ENCODE data around the gene VGLL4.
"Not testable (repeated sequence)": the region's sequence is repeated elsewhere in the genome, so short reads cannot be mapped to it uniquely, and the experiment has no call there.

VGLL4 gene

DNA sequence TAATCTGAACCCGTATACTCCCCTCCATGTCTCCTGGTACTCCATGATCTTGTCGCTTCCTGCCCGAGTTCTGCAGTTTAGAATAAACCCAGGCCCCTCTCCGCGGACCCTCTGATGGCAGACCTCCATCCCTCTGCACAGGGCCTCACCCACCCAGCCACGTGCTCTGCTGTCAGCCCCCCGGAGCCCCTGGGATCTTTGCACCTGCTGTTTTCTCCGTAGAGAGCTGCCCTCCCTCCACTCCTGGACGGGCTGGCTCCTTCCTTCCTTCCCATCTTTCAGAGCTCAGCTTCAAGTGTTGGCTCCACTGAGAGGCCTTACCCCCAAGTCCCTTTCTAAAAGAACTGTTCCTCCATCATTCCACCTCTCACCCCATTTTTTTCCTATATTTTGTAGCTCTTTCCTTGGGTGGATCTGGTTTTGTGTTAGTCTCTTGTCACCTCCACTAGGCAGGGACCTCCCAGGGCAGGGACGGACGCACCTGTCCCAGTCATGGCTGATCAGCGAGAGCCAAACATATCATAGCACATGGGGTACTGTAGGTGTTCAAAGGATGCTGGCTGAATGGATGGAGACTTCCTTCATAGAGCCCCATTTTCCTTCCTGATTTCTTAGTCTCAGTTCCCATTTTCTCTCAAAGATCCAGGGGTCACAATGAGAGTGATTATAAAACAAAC, 106.6 kb downstream of the VGLL4 start:
- in situ Hi-C loops (cut with MboI; ENCODE audit: low sequenced_read_pairs) = no loop called here

DNA sequence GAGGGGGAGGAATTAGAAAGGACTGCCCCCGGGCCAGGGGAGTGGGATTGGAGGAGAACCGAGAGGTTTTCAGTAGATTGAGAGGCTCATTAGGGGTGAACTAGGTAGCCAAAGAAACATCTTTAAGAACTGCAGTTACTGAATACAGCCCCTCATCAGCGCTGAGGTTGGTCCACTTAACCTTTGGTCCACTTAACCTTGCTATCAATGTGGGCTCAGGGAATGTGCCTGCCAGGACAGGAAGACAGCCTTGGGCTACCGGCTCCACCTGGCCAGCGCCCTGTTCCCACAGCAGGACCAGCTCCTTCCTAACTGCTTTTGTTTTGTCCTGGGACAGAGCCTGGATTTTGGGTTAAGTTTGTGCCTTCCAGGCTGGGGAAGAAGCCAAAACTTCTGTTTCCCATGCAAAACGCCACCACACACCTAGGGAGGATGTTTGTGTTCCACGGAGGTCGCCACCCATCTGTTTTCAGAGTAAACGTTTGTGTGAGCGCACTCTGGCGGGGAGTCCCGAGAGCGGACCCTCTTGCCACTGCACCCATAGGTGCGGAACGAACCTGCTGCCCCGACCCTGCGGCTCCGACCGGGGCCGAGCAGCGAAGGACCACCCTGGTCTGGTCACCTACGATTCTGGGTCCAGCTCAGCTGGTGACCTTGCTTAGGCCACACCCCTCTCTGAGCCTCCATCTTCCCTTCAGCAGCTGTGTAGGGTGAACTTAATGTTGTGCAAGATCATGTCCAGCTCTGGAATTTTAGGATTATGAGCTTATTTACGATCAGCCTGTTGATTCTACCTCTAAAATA, 107.4 kb downstream of the VGLL4 start:
- in situ Hi-C loops (cut with MboI; ENCODE audit: low sequenced_read_pairs) = no loop called here

DNA sequence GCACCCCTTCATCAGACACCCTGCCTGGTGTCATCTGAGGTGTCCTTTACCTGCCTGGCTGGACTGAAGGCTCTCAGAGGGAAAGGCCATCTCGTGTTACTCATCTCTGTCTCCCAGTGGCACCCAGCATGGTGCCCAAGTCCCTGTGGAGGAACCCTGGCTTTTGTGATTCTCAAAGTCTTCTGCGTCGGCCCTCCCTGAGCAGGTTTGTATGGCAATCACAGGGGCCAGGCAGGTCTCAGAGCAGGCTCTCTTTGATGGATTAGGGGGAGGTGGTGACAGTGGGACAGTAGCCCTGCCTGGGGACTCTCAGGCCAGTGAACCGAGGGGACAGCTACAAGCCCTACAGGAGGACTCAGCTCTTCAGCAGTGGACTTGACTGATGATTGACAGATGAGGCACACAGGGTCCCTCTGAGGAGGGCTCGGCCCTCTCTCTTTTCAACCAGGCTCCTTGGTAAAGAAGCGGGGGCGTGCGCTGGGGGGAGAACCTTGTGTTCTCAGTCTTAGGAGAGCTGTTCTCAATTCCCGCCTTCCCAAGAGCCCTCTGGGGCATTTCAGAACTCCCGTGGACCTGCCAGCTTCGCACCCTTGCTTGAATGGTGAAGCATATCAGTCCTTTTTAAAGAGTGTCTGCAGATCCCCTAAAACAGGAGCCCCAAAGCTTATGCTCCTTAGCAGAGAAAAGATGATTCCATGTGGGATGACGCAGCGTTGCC, 108.3 kb downstream of the VGLL4 start:
- in situ Hi-C loops (cut with MboI; ENCODE audit: low sequenced_read_pairs) = no loop called here

DNA sequence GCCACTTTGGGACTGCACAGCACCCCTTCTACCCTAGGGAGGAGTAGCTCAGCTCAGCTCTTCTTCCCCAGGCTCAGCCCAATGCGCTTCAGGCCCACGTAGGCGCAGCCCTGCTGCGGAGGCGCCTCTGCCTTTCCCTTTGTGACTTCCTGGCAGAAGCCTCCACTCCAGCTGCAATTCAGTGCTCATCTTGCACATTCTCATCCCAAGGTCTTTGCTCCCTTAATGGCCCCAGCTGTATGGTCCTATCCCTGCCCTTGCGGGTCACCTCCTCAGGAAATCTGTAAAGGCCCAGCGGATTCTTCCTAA, 109.0 kb downstream of the VGLL4 start:
- in situ Hi-C loops (cut with MboI; ENCODE audit: low sequenced_read_pairs) = no loop called here

DNA sequence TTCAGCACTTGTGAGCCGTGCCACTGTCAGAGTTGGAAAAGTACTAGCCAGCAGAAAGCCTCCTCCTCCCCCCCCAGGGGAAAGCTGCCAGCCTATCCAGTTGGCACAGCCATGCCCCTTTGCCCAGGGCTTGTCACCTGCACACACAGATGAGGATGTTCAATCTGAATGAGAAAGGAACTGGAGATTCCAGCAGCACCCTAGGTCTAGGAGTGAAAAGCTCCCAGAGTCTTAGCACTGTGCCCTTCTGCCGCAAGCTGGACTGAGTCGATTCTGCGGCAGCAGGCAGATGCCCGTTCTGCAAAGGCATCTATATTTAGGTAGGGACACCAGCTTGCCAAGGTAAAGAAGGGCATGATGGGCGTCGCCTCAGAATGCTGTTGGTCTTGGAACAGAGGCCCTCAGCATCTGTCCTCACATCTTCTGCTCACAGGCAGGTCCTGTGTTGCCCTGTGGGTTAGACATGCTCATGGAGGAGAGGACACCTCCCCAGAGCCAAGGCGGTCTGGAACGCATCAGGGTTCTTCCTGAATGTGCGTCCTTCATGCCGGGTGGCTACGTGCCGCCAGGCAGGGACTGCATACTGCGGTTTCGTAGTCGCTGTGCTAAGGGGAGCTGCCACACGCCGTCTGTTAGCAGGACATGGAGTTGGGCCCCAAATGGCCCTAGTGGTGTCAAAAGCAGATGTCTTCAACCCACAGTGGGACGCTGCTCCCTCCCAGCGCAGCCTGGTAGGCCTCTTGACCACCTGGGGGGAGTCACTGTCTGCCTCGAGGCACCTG, 109.5 kb downstream of the VGLL4 start:
- in situ Hi-C loops (cut with MboI; ENCODE audit: low sequenced_read_pairs) = no loop called here

DNA sequence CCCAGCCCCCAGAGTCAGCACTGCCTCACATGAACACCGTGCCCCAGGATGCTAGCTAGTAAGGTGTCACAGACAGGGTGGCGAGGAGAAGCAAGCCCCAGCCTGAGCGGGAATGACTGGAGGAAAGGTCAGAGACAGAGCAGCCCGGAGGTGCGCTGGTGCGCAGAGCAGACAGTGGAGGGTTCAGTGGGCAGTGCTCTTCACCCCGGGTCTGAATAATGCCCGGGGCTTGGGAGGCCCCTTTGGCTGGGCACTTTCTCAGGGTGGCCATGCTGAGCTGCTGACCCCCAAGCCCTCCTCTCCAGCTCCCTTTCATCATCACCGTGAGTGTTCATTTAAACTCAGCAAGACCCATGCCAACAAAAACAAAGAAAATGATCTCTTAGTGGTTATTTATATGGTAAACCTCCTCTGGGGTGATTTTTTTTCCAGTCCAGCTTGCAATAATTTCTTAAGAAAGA, 110.8 kb downstream of the VGLL4 start:
- in situ Hi-C loops (cut with MboI; ENCODE audit: low sequenced_read_pairs) = no loop called here

DNA sequence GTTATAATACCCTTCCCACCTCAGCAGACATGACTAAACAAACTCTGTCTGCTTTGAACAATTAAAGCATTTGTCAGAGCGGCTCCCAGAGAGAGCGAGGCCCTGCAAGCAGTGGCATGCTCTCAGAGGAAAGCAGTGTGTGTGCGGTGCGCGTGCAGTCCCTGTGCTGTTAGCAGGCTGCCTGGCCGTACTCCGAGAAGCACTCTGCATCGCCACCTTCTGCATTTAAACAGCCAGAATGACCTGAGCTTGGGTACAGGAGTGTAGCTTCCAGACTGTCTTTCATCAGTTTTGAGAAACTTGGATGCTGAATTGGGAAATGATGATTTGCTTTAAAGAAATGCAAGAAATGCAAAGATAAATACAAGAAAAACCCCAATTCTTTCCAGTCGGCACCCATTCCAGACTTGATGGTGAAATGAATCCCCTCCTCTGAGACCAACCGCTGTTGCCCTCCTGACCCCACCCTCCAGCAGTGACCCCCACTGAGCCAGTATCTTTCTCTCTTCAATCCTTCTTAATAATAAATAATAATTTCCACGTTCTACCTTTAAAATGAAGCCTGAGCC, 113.5 kb downstream of the VGLL4 start:
- in situ Hi-C loops (cut with MboI; ENCODE audit: low sequenced_read_pairs) = no loop called here

DNA sequence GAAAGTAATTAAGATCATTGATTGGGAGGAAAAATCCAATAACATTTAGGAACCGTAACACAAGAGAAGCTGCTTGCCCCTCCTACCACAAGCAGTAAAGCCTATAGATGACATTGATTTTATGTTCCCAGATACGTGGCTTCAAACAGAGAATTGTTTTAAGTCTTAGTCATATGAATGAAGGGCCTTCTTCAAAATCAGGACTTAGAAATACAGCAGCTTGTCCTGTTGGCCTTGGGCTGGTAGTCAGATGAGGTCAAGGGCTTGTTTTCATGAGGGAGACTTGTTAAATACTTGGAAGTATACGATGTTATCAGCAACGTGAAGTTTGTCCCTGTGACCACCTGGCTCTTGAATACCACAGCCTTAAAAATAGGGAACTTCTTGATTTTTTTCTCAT, 114.4 kb downstream of the VGLL4 start:
- in situ Hi-C loops (cut with MboI; ENCODE audit: low sequenced_read_pairs) = no loop called here

DNA sequence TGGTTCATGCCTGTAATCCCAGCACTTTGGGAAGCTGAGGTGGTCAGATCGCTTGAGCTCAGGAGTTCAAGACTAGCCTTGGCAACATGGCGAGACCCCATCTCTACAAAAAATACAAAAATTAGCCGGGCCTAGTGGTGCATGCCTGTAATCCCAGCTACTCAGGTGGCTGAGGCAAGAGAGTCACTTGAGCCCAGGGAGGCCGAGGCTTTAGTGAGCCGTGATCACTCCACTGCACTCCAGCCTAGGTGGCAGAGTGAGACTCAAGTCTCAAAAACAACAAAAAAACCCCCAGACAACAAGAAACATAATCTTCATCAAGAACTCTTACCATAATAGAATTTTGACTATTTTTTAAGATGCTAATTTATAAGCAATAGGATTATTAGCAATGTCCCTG, 117.6 kb downstream of the VGLL4 start:
- in situ Hi-C loops (cut with MboI; ENCODE audit: low sequenced_read_pairs) = not testable (repeated sequence)

DNA sequence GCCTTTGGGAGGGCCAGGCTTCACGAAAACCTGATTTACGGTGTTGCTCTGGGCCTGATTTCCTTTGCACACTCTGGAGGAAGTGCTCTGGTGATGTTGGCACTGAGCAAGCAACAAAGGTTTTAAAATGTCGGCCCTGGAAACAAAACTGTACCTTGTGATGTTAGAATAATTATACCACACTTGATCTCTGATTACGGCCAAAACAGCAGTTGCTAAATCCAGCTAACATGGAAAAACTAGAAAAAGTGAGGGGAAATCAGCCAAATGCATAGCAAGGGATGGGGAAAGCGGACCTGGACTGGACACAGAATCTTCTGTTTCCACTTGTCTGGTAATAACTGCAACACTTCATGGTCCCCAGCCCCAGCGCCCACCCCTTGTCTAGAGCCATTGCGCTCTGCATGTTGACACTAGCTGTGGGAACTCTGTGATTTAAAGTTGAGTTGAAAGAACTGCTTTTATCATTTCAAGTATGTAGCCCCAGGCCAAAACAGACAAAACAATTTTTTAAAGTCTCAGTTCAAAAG, 120.1 kb downstream of the VGLL4 start:
- in situ Hi-C loops (cut with MboI; ENCODE audit: low sequenced_read_pairs) = no loop called here

DNA sequence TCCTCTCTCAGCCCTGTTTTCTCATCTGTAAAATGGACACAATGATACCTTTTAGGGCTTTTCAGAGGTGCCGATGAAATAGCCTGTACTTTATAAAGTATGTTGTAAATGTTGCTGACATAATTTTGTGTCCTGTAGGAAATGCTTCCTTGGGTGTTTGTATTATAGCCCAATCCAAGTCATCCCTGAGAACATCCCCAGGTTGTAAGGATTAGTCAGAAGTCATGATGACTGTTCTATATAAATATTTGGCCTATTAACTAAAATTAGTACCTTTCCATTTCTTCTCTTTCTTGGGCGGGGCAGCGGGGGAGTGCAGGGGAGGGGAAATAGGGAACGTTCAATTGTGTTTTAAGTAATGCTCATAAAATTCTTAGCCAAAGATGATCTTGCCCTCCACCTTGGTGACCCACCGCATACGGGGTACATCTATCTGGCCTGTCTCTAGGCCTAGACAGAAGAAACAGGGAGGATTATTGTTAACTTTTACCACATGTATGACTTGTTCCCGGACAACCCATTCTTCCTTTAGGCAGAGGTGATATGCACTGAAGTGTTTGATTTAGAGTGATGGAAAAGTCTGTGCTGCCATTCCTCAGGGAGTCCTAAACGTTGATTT, 120.7 kb downstream of the VGLL4 start:
- in situ Hi-C loops (cut with MboI; ENCODE audit: low sequenced_read_pairs) = no loop called here

DNA sequence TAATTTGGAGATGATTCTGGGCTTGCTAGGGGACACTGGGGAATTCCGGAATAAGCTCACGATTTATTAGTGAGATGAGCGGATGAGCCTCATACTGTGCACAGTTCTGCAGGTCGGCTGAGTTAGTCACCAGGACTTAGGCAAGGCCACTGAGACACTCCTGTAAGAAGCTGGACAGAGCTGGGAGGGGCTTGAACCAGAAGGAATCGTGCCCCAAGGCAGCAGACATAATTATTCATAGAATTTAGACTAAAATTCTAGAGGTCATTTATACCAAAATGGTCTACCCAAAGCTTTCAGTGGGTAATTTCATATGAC, 121.4 kb downstream of the VGLL4 start:
- in situ Hi-C loops (cut with MboI; ENCODE audit: low sequenced_read_pairs) = no loop called here

DNA sequence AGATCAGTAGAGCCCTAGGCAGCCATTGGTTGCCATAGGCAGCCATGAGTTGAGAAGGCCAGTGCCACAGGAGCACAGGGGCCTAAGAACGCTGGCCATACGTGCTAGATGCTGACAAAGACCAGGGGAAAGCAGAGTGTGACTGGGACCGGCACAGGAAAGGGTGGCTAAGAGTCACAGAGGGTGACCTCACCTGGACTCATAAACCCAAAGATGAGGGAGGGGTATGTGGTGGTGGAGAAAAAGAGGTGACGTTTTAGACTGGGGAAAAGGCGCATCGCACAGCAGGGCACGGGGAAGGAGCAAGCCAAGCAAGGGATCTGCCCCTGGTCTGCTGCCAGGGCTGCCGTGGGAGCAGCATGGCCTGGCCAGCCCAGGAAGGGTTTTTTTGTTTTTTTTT, 122.5 kb downstream of the VGLL4 start:
- in situ Hi-C loops (cut with MboI; ENCODE audit: low sequenced_read_pairs) = no loop called here

DNA sequence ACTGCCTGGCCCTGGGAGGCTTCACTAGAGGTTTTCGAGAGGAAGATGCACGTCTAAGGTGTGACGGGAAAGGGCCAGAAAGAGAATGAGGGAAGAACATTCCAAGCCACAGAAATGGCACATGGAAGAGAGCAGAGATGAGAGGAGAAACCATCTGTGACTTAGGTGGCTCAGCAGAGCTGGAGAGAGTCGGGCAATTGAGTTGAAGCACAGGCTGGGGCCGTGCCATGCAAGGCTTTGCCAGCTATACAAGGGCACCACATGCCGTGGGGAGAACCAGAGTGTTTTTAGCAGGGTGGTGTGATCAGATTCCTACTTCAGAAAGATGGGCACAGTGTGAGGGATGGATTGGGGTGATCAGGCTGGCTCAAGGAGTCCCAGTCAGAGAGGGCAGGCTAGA, 126.1 kb downstream of the VGLL4 start:
- in situ Hi-C loops (cut with MboI; ENCODE audit: low sequenced_read_pairs) = no loop called here

DNA sequence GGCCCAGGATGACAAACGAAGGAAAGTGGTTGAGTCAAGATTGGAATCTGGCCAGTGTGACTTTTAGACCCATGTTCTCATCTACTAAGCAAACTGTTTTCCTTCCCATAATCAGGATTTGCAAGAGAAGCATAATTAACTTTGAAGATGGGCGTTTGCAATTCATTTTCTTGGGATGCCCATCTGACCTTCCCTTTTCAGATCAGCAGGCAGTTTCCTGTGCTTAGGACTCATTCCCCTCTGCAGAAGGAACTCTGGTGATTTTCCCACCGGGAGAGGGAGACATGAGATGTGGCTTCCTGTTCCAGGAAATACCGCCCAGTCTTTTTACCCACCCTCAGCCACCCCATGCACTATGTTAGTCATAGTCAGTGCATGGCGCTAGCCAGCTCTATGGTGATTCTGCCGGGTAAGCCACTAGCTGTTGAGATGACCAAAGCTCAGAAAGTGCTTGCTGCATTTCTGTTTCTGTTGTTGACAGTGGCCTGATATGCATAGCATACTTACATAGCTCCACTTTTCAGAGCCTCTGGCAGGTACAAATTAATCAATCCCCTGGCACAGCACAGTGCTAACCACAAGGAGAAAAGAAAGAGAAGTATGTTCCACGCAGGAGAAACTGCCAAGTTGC, 129.4 kb downstream of the VGLL4 start:
- in situ Hi-C loops (cut with MboI; ENCODE audit: low sequenced_read_pairs) = no loop called here

DNA sequence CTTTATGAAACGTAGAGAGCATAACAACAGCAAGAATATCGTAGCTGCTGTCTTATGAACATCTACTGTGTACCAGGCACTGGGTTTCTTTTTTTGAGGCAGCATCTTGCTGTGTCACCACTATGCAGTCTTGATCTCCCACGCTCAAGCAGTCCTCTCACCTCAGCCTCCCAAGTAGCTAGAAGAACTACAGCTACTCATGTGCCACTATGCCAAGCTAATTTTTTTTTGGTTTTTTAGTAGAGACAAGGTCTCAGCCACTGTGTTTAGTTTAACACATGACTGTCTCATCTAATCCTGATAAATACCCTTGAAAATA, 129.9 kb downstream of the VGLL4 start:
- in situ Hi-C loops (cut with MboI; ENCODE audit: low sequenced_read_pairs) = no loop called here

DNA sequence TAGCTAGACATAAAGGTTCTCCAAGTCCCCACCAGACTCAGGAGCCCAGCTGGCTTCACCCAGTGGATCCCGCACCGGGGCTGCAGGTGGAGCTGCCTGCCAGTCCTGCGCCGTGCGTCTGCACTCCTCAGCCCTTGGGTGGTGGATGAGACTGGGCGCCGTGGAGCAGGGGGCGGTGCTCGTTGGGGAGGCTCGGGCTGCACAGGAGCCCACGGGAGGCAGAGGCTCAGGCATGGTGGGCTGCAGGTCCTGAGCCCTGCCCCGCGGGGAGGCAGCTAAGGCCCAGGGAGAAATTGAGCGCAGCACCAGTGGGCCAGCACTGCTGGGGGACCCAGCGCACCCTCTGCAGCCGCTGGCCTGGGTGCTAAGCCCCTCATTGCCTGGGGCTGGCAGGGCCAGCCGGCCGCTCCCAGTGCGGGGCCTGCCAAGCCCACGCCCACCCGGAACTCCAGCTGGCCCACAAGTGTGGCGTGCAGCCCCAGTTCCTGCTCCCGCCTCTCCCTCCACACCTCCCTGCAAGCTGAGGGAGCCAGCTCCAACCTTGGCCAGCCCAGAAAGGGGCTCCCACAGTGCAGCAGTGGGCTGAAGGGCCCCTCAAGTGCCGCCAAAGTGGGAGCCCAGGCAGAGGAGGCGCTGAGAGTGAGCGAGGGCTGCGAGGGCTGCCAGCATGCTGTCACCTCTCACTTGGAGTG, 130.4 kb downstream of the VGLL4 start:
- in situ Hi-C loops (cut with MboI; ENCODE audit: low sequenced_read_pairs) = not testable (repeated sequence)

DNA sequence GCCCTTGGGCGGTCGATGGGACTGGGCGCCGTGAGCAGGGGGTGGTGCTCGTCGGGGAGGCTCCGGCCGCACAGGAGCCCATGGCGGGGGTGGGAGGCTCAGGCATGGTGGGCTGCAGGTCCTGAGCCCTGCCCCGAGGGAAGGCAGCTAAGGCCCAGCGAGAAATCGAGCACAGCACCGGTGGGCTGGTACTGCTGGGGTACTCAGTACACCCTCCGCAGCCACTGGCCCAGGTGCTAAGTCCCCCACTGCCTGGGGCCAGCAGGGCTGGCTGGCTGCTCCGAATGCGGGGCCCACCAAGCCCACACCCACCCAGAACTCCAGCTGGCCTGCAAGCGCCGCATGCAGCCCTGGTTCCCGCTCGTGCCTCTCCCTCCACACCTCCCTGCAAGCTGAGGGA, 132.1 kb downstream of the VGLL4 start:
- in situ Hi-C loops (cut with MboI; ENCODE audit: low sequenced_read_pairs) = not testable (repeated sequence)

DNA sequence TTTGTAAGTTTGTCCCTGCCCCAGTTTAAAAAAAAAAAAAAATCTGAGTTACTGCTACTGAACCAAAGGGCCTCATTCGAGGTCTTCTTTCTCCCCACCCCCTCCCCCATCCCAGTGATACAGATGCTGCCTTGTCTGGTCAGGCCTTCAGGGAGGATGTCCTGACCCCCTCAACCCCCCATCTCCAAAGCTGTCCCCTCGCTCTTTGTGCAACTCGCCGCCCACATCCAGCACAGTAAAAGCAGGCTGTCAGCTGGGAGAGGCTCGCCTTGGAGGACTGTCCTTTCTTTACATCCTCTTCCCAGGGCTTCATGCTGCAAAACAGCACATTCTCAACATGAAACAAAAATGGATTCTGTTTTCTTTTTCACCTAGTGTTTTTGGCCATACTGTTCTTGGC, 133.4 kb downstream of the VGLL4 start:
- in situ Hi-C loops (cut with MboI; ENCODE audit: low sequenced_read_pairs) = no loop called here

DNA sequence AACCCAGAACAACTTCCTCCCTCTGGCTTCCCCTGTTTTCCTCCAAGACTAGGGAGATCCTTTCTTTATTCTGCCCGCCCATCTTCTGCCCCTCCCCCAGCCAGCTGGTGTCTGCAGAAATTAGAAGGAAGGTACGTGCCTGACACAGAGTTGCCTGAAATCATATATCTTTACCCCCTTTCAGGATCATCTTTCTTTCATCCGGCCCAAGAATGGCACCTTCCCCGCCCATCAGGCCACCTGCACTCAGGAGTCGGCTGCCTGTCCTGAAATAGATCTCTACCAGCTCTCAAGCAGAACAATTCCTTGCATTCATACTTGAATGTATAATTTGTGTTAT, 133.7 kb downstream of the VGLL4 start:
- in situ Hi-C loops (cut with MboI; ENCODE audit: low sequenced_read_pairs) = no loop called here

All from HL-60/S4 (cell line).